ENCODE measurements around the gene CASP7.
"Not testable (repeated sequence)": the region's sequence is repeated elsewhere in the genome, so short reads cannot be mapped to it uniquely, and the experiment has no call there.

The CASP7 gene

DNA sequence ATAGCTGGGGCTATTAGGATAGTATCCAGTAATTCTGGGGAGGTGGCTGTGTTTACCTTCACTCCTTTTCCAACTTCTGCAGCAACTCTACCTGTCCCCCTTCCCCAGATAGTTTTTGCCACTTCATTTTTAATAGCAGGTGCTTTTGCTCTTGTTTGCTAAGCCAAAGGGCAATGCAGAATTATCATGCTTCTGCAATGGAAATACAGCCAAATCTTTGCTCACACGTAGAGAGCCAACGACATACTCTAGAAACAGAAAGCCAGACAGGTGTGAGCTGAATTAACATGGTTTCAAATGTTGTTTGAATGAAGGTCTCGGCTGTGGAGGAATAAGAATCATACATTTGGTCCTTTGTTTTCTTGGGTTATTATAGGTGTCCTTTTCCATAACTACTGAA lies 86.2 kb downstream of the CASP7 start:
- Histone ChIP-seq H3K4me1 (ENCODE audit: control insufficient read depth in 2 of 2, insufficient read depth in 2 of 2, low read length in 2 of 2) (peaks cover 11 to 15% of the 10 kb centered on the region in 2 donors), H3K4me3 (ENCODE audit: low read length in 2 of 2) (no peak overlapping the region), H3K27ac (ENCODE audit: low read depth in 2 of 2, low read length in 2 of 2) (no peak overlapping the region), H3K36me3 (ENCODE audit: control insufficient read depth in 2 of 2, insufficient read depth in 2 of 2, low read length in 2 of 2) (no peaks in the 10 kb centered on the region), H3K9ac (ENCODE audit: low read depth in 1 of 2, low read length in 2 of 2) (no peak overlapping the region), H3K27me3 (ENCODE audit: control insufficient read depth in 2 of 2, insufficient read depth in 2 of 2, low read length in 2 of 2) (no peaks in the 10 kb centered on the region), H3K9me3 (ENCODE audit: control insufficient read depth in 2 of 2, low read length in 2 of 2) (no peaks in the 10 kb centered on the region)

- H3K27ac ChIP-seq (ENCODE audit: low read depth in 2 of 2, low read length in 2 of 2), result no peak overlapping the region
- peaks cover 11 to 15% of the 10 kb centered on the region in 2 donors for H3K4me1 ChIP-seq (ENCODE audit: control insufficient read depth in 2 of 2, insufficient read depth in 2 of 2, low read length in 2 of 2)
- no peaks in the 10 kb centered on the region for H3K9me3 ChIP-seq (ENCODE audit: control insufficient read depth in 2 of 2, low read length in 2 of 2)
- H3K9ac ChIP-seq (ENCODE audit: low read depth in 1 of 2, low read length in 2 of 2), result no peak overlapping the region
- H3K4me3 ChIP-seq (ENCODE audit: low read length in 2 of 2), result no peak overlapping the region
- no peaks in the 10 kb centered on the region for H3K27me3 ChIP-seq (ENCODE audit: control insufficient read depth in 2 of 2, insufficient read depth in 2 of 2, low read length in 2 of 2)
- no peaks in the 10 kb centered on the region for H3K36me3 ChIP-seq (ENCODE audit: control insufficient read depth in 2 of 2, insufficient read depth in 2 of 2, low read length in 2 of 2)
Measured at GRCh38 chr10:113767222-113767621, 87.5 kb downstream of the CASP7 start.

- no peaks in the 10 kb centered on the region for H3K9me3 ChIP-seq (ENCODE audit: control insufficient read depth in 2 of 2, low read length in 2 of 2)
Measured at GRCh38 chr10:113770346-113770745, 90.6 kb downstream of the CASP7 start.

GRCh38 chr10:113771131-113771530 lies 91.4 kb downstream of the CASP7 start:
- not testable (repeated sequence) for H3K4me3 ChIP-seq (ENCODE audit: low read length in 2 of 2); H3K9me3 ChIP-seq (ENCODE audit: control insufficient read depth in 2 of 2, low read length in 2 of 2); H3K4me1 ChIP-seq (ENCODE audit: control insufficient read depth in 2 of 2, insufficient read depth in 2 of 2, low read length in 2 of 2); H3K27ac ChIP-seq (ENCODE audit: low read depth in 2 of 2, low read length in 2 of 2); H3K9ac ChIP-seq (ENCODE audit: low read depth in 1 of 2, low read length in 2 of 2); H3K36me3 ChIP-seq (ENCODE audit: control insufficient read depth in 2 of 2, insufficient read depth in 2 of 2, low read length in 2 of 2); H3K27me3 ChIP-seq (ENCODE audit: control insufficient read depth in 2 of 2, insufficient read depth in 2 of 2, low read length in 2 of 2)

More at GRCh38 chr10:113770346-113770745, 90.6 kb downstream of the CASP7 start:
- no peaks in the 10 kb centered on the region for H3K27me3 ChIP-seq (ENCODE audit: control insufficient read depth in 2 of 2, insufficient read depth in 2 of 2, low read length in 2 of 2)
- H3K4me3 ChIP-seq (ENCODE audit: low read length in 2 of 2), result no peak overlapping the region
- no peak overlapping the region for H3K9ac ChIP-seq (ENCODE audit: low read depth in 1 of 2, low read length in 2 of 2)
- no peaks in the 10 kb centered on the region for H3K36me3 ChIP-seq (ENCODE audit: control insufficient read depth in 2 of 2, insufficient read depth in 2 of 2, low read length in 2 of 2)
- no peak overlapping the region for H3K27ac ChIP-seq (ENCODE audit: low read depth in 2 of 2, low read length in 2 of 2)
- peaks cover 7 to 8% of the 10 kb centered on the region in 2 donors for H3K4me1 ChIP-seq (ENCODE audit: control insufficient read depth in 2 of 2, insufficient read depth in 2 of 2, low read length in 2 of 2)

GRCh38 chr10:113775686-113776294 lies 96.1 kb downstream of the CASP7 start:
- H3K27ac ChIP-seq (ENCODE audit: low read depth in 2 of 2, low read length in 2 of 2), result no peak overlapping the region
- H3K4me1 ChIP-seq (ENCODE audit: control insufficient read depth in 2 of 2, insufficient read depth in 2 of 2, low read length in 2 of 2), result no peaks in the 10 kb centered on the region
- H3K36me3 ChIP-seq (ENCODE audit: control insufficient read depth in 2 of 2, insufficient read depth in 2 of 2, low read length in 2 of 2), result no peaks in the 10 kb centered on the region
- no peaks in the 10 kb centered on the region for H3K27me3 ChIP-seq (ENCODE audit: control insufficient read depth in 2 of 2, insufficient read depth in 2 of 2, low read length in 2 of 2)
- no peaks in the 10 kb centered on the region for H3K9me3 ChIP-seq (ENCODE audit: control insufficient read depth in 2 of 2, low read length in 2 of 2)
- H3K9ac ChIP-seq (ENCODE audit: low read depth in 1 of 2, low read length in 2 of 2), result no peak overlapping the region
- no peak overlapping the region for H3K4me3 ChIP-seq (ENCODE audit: low read length in 2 of 2)

DNA sequence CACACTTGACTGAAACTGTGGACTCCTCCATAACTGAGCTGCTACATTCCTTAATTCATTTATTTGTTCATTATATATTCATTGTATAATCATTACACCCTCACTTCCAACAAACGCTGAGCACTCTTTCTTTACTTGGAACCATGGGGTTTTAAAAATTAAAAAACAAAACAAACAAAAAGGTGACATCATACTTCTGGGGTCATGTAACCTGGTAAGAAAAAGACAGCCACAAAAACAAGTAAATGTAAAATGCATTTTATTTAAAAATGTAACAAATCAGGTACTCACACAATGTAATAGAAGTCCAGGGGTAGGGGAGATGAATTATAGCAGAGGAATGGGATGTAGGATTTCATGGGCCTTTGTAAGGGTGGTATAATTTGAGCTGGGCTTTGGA lies 96.8 kb downstream of the CASP7 start:
- H3K36me3 ChIP-seq (ENCODE audit: control insufficient read depth in 2 of 2, insufficient read depth in 2 of 2, low read length in 2 of 2), result no peaks in the 10 kb centered on the region
- H3K4me3 ChIP-seq (ENCODE audit: low read length in 2 of 2), result no peak overlapping the region
- H3K4me1 ChIP-seq (ENCODE audit: control insufficient read depth in 2 of 2, insufficient read depth in 2 of 2, low read length in 2 of 2), result no peaks in the 10 kb centered on the region
- no peaks in the 10 kb centered on the region for H3K9me3 ChIP-seq (ENCODE audit: control insufficient read depth in 2 of 2, low read length in 2 of 2)
- H3K27ac ChIP-seq (ENCODE audit: low read depth in 2 of 2, low read length in 2 of 2), result no peak overlapping the region
- no peak overlapping the region for H3K9ac ChIP-seq (ENCODE audit: low read depth in 1 of 2, low read length in 2 of 2)
- no peaks in the 10 kb centered on the region for H3K27me3 ChIP-seq (ENCODE audit: control insufficient read depth in 2 of 2, insufficient read depth in 2 of 2, low read length in 2 of 2)

Data from mucosa of rectum (tissue), 2 donors.